Nephron progenitor cell (in vitro differentiated cells): ENCODE results near the gene NCK2.

Experiments used
- DNase-seq: peaks from one replicate; pipeline ENCODE4 v3.0.0; 2021
- H3K27ac Mint-ChIP-seq: 2 replicates; pipeline ENCODE4 v1.8.0; 2021; ENCODE audit warnings: mild to moderate bottlenecking, moderate library complexity, mixed read lengths
- H3K27me3 Mint-ChIP-seq: 2 replicates; pipeline ENCODE4 v1.8.0; 2021; ENCODE audit warnings: mild to moderate bottlenecking, low read depth, mixed read lengths; ENCODE audit not compliant: poor library complexity
- H3K36me3 Mint-ChIP-seq: 2 replicates; pipeline ENCODE4 v1.8.0; 2021; ENCODE audit warnings: low read depth, mixed read lengths
- H3K4me1 Mint-ChIP-seq: 2 replicates; pipeline ENCODE4 v1.8.0; 2021; ENCODE audit warnings: mixed read lengths
- H3K4me3 Mint-ChIP-seq: 2 replicates; pipeline ENCODE4 v1.8.0; 2021; ENCODE audit warnings: mild to moderate bottlenecking, moderate library complexity, mixed read lengths
- H3K9me3 Mint-ChIP-seq: 2 replicates; pipeline ENCODE4 v1.8.0; 2021; ENCODE audit warnings: mild to moderate bottlenecking, moderate library complexity, mixed read lengths
- TF ChIP-seq, protein P1 (sequence below): fragments of 200-600 bp; sonication (generic); IDR thresholded peaks from 2 replicates; pipeline ENCODE4 v1.5.0; 2021; ENCODE audit warnings: antibody characterized with exemption

Gene NCK2

DNA sequence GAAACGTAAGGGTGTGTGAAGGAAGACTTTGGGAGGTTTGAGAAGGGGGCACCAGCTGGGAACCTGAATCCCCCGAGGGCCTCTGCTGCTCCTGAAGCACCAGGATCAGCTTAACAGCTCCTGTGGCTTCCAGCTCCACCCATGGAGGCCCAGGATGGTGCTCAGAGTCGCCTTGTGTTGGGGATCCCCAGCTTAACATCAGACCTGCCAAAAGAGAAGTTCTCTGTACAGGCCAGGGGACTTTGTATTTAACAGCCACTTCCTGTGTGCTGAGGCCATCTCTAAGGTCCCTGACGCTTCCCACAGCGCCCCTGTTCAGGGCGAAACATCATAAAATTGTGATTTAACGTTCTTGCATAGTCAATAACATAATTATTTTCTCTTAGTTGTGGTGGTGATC, 77.5 kb downstream of the NCK2 start:
- DNase-seq = no peak
- Mint-ChIP-seq H3K4me3 (no peak overlapping the region), H3K27me3 (no peaks in the 10 kb centered on the region), H3K4me1 (peaks cover 59% of the 10 kb centered on the region), H3K27ac (peak overlapping the region; percentile 77), H3K36me3 (peaks cover 46% of the 10 kb centered on the region), H3K9me3 (peaks cover 7% of the 10 kb centered on the region)
- TF ChIP-seq, protein P1, sequence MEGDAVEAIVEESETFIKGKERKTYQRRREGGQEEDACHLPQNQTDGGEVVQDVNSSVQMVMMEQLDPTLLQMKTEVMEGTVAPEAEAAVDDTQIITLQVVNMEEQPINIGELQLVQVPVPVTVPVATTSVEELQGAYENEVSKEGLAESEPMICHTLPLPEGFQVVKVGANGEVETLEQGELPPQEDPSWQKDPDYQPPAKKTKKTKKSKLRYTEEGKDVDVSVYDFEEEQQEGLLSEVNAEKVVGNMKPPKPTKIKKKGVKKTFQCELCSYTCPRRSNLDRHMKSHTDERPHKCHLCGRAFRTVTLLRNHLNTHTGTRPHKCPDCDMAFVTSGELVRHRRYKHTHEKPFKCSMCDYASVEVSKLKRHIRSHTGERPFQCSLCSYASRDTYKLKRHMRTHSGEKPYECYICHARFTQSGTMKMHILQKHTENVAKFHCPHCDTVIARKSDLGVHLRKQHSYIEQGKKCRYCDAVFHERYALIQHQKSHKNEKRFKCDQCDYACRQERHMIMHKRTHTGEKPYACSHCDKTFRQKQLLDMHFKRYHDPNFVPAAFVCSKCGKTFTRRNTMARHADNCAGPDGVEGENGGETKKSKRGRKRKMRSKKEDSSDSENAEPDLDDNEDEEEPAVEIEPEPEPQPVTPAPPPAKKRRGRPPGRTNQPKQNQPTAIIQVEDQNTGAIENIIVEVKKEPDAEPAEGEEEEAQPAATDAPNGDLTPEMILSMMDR = no peak

GRCh38 chr2:105824446-105824845, 79.7 kb downstream of the NCK2 start:
- Mint-ChIP-seq H3K36me3 (peaks cover 55% of the 10 kb centered on the region), H3K4me1 (peaks cover 71% of the 10 kb centered on the region), H3K4me3 (no peak overlapping the region), H3K27me3 (no peaks in the 10 kb centered on the region), H3K9me3 (peaks cover 16% of the 10 kb centered on the region), H3K27ac (peak overlapping the region; percentile 2)
- no peak for DNase-seq
- TF ChIP-seq, protein P1 = no peak

GRCh38 chr2:105827351-105828096, 82.8 kb downstream of the NCK2 start:
- Mint-ChIP-seq H3K27me3 (peaks cover under 1% of the 10 kb centered on the region), H3K27ac (no peak overlapping the region), H3K36me3 (peaks cover 86% of the 10 kb centered on the region), H3K4me1 (peaks cover 42% of the 10 kb centered on the region), H3K4me3 (no peak overlapping the region), H3K9me3 (peaks cover 46% of the 10 kb centered on the region)
- TF ChIP-seq, protein P1 = no peak
- no peak for DNase-seq

GRCh38 chr2:105828558-105828957, 83.8 kb downstream of the NCK2 start:
- Mint-ChIP-seq H3K4me1 (peaks cover 31% of the 10 kb centered on the region), H3K36me3 (peaks cover 97% of the 10 kb centered on the region), H3K4me3 (no peak overlapping the region), H3K9me3 (peaks cover 57% of the 10 kb centered on the region), H3K27ac (no peak overlapping the region), H3K27me3 (peaks cover 3% of the 10 kb centered on the region)
- no peak for DNase-seq
- TF ChIP-seq, protein P1 = no peak

DNA sequence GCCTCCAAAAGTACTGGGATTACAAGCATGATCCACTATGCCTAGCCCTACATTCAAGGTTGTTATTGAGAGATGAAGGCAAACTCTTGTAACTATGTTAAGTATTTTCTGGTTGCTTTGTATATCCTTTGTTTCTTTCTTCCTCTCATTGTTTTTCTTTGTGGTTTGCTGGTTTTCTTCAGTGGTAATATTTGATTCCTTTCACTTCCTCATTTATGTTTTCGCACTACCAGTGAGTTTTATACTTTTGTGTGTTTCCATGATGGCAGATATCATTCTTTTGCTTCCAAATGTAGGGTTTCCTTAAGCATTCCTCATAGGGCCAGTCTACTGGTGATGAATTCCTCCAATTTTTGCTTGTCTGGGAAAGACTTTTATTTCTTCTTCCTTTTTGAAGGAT, 90.2 kb downstream of the NCK2 start:
- H3K27ac Mint-ChIP-seq = no peak overlapping the region
- peaks cover 5% of the 10 kb centered on the region for H3K27me3 Mint-ChIP-seq
- H3K4me3 Mint-ChIP-seq = no peak overlapping the region
- peaks cover 94% of the 10 kb centered on the region for H3K36me3 Mint-ChIP-seq
- TF ChIP-seq, protein P1 = no peak
- no peak for DNase-seq
- peaks cover 15% of the 10 kb centered on the region for H3K4me1 Mint-ChIP-seq
- peaks cover 79% of the 10 kb centered on the region for H3K9me3 Mint-ChIP-seq

GRCh38 chr2:105836341-105836740, 91.6 kb downstream of the NCK2 start:
- H3K36me3 Mint-ChIP-seq = peaks cover 81% of the 10 kb centered on the region
- H3K4me3 Mint-ChIP-seq = no peak overlapping the region
- H3K9me3 Mint-ChIP-seq = peaks cover 64% of the 10 kb centered on the region
- TF ChIP-seq, protein P1 = no peak
- H3K27me3 Mint-ChIP-seq = peaks cover 5% of the 10 kb centered on the region
- H3K4me1 Mint-ChIP-seq = peaks cover 28% of the 10 kb centered on the region
- DNase-seq = no peak
- no peak overlapping the region for H3K27ac Mint-ChIP-seq
